Measurements from ENCODE around the gene DLEC1. TPM values are rescaled to one million over a fixed set of nuclear protein-coding genes. Genes with fewer than 3 reads are reported as not detected.

DLEC1 gene
- total RNA-seq, 1 donor from 2014 or later, result 0.10 TPM

GRCh38 chr3:38016410-38016809 is 22.6 kb upstream of the DLEC1 start:
- peaks cover 24% of the 10 kb centered on the region for H3K36me3 Mint-ChIP-seq (ENCODE audit: low read depth)
- H3K27me3 Mint-ChIP-seq (ENCODE audit: insufficient read depth), result no peaks in the 10 kb centered on the region
- peaks cover 4% of the 10 kb centered on the region for H3K9me3 Mint-ChIP-seq
- intact Hi-C loops (cut with micrococcal nuclease), result no loop called here
- DNase-seq (ENCODE audit: low spot score), result no peak
- H3K4me1 Mint-ChIP-seq (ENCODE audit: low read depth), result peaks cover 2% of the 10 kb centered on the region
- H3K4me3 Mint-ChIP-seq, result no peak overlapping the region
- H3K27ac Mint-ChIP-seq, result peak overlapping the region; percentile 31

- Mint-ChIP-seq H3K27me3 (ENCODE audit: insufficient read depth) (no peaks in the 10 kb centered on the region), H3K36me3 (ENCODE audit: low read depth) (peaks cover 24% of the 10 kb centered on the region), H3K9me3 (peaks cover 4% of the 10 kb centered on the region), H3K4me1 (ENCODE audit: low read depth) (peaks cover 8% of the 10 kb centered on the region), H3K27ac (peak overlapping the region; percentile 31), H3K4me3 (no peak overlapping the region)
- intact Hi-C loops (cut with micrococcal nuclease), result no loop called here
- no peak for DNase-seq (ENCODE audit: low spot score)
These were observed 22.1 kb upstream of the DLEC1 start for GRCh38 chr3:38016847-38017444.

GRCh38 chr3:38017445-38018295 is 21.3 kb upstream of the DLEC1 start:
- Mint-ChIP-seq H3K27ac (no peak overlapping the region), H3K9me3 (peaks cover 4% of the 10 kb centered on the region), H3K36me3 (ENCODE audit: low read depth) (peaks cover 24% of the 10 kb centered on the region), H3K27me3 (ENCODE audit: insufficient read depth) (no peaks in the 10 kb centered on the region), H3K4me3 (no peak overlapping the region), H3K4me1 (ENCODE audit: low read depth) (peaks cover 14% of the 10 kb centered on the region)
- DNase-seq (ENCODE audit: low spot score), result no peak
- intact Hi-C loops (cut with micrococcal nuclease), result no loop called here

- Mint-ChIP-seq H3K4me1 (ENCODE audit: low read depth) (peaks cover 23% of the 10 kb centered on the region), H3K4me3 (no peak overlapping the region), H3K36me3 (ENCODE audit: low read depth) (peaks cover 24% of the 10 kb centered on the region), H3K27me3 (ENCODE audit: insufficient read depth) (no peaks in the 10 kb centered on the region), H3K27ac (no peak overlapping the region), H3K9me3 (peaks cover 4% of the 10 kb centered on the region)
- intact Hi-C loops (cut with micrococcal nuclease), result no loop called here
- no peak for DNase-seq (ENCODE audit: low spot score)
These were observed 20.4 kb upstream of the DLEC1 start for GRCh38 chr3:38018296-38019266.

GRCh38 chr3:38019658-38020341 is 19.2 kb upstream of the DLEC1 start:
- intact Hi-C loops (cut with micrococcal nuclease), result no loop called here
- H3K27me3 Mint-ChIP-seq (ENCODE audit: insufficient read depth), result no peaks in the 10 kb centered on the region
- peaks cover 4% of the 10 kb centered on the region for H3K9me3 Mint-ChIP-seq
- no peak overlapping the region for H3K4me3 Mint-ChIP-seq
- no peak for DNase-seq (ENCODE audit: low spot score)
- no peak overlapping the region for H3K27ac Mint-ChIP-seq
- peaks cover 33% of the 10 kb centered on the region for H3K4me1 Mint-ChIP-seq (ENCODE audit: low read depth)
- peaks cover 22% of the 10 kb centered on the region for H3K36me3 Mint-ChIP-seq (ENCODE audit: low read depth)

- intact Hi-C loops (cut with micrococcal nuclease), result no loop called here
- H3K36me3 Mint-ChIP-seq (ENCODE audit: low read depth), result peaks cover 17% of the 10 kb centered on the region
- H3K9me3 Mint-ChIP-seq, result peaks cover 4% of the 10 kb centered on the region
- no peak for DNase-seq (ENCODE audit: low spot score)
- no peaks in the 10 kb centered on the region for H3K27me3 Mint-ChIP-seq (ENCODE audit: insufficient read depth)
- H3K4me1 Mint-ChIP-seq (ENCODE audit: low read depth), result peaks cover 35% of the 10 kb centered on the region
- H3K27ac Mint-ChIP-seq, result no peak overlapping the region
- no peak overlapping the region for H3K4me3 Mint-ChIP-seq
These were observed 18.7 kb upstream of the DLEC1 start for GRCh38 chr3:38020342-38020726.

- Mint-ChIP-seq H3K27me3 (ENCODE audit: insufficient read depth) (no peaks in the 10 kb centered on the region), H3K4me1 (ENCODE audit: low read depth) (peaks cover 42% of the 10 kb centered on the region), H3K27ac (no peak overlapping the region), H3K36me3 (ENCODE audit: low read depth) (peaks cover 11% of the 10 kb centered on the region), H3K4me3 (no peak overlapping the region), H3K9me3 (peaks cover 4% of the 10 kb centered on the region)
- DNase-seq (ENCODE audit: low spot score), result no peak
- intact Hi-C loops (cut with micrococcal nuclease), result no loop called here
These were observed 17.8 kb upstream of the DLEC1 start for GRCh38 chr3:38021196-38021595.

GRCh38 chr3:38022301-38022700 is 16.7 kb upstream of the DLEC1 start:
- peaks cover 42% of the 10 kb centered on the region for H3K4me1 Mint-ChIP-seq (ENCODE audit: low read depth)
- intact Hi-C loops (cut with micrococcal nuclease), result no loop called here
- no peak overlapping the region for H3K27ac Mint-ChIP-seq
- H3K27me3 Mint-ChIP-seq (ENCODE audit: insufficient read depth), result peaks cover 3% of the 10 kb centered on the region
- H3K4me3 Mint-ChIP-seq, result no peak overlapping the region
- H3K36me3 Mint-ChIP-seq (ENCODE audit: low read depth), result peaks cover 3% of the 10 kb centered on the region
- no peak for DNase-seq (ENCODE audit: low spot score)
- no peaks in the 10 kb centered on the region for H3K9me3 Mint-ChIP-seq

- Mint-ChIP-seq H3K27ac (peak overlapping the region; percentile 79), H3K9me3 (no peaks in the 10 kb centered on the region), H3K36me3 (ENCODE audit: low read depth) (peaks cover 3% of the 10 kb centered on the region), H3K4me3 (peak overlapping the region; percentile 93), H3K4me1 (ENCODE audit: low read depth) (peaks cover 43% of the 10 kb centered on the region), H3K27me3 (ENCODE audit: insufficient read depth) (peaks cover 11% of the 10 kb centered on the region)
- DNase-seq (ENCODE audit: low spot score), result no peak
- intact Hi-C loops (cut with micrococcal nuclease), result no loop called here
These were observed 15.9 kb upstream of the DLEC1 start for GRCh38 chr3:38022896-38023709.

- peaks cover 28% of the 10 kb centered on the region for H3K27me3 Mint-ChIP-seq (ENCODE audit: insufficient read depth)
- no peak for DNase-seq (ENCODE audit: low spot score)
- intact Hi-C loops (cut with micrococcal nuclease), result no loop called here
- peaks cover 51% of the 10 kb centered on the region for H3K4me1 Mint-ChIP-seq (ENCODE audit: low read depth)
- H3K9me3 Mint-ChIP-seq, result no peaks in the 10 kb centered on the region
- H3K27ac Mint-ChIP-seq, result no peak overlapping the region
- no peaks in the 10 kb centered on the region for H3K36me3 Mint-ChIP-seq (ENCODE audit: low read depth)
- no peak overlapping the region for H3K4me3 Mint-ChIP-seq
These were observed 12.2 kb upstream of the DLEC1 start for GRCh38 chr3:38026856-38027255.

GRCh38 chr3:38027466-38028465 is 11.2 kb upstream of the DLEC1 start:
- H3K4me1 Mint-ChIP-seq (ENCODE audit: low read depth), result peaks cover 43% of the 10 kb centered on the region
- intact Hi-C loops (cut with micrococcal nuclease), result no loop called here
- H3K27ac Mint-ChIP-seq, result peak overlapping the region; percentile 59
- DNase-seq (ENCODE audit: low spot score), result no peak
- H3K27me3 Mint-ChIP-seq (ENCODE audit: insufficient read depth), result peaks cover 28% of the 10 kb centered on the region
- no peaks in the 10 kb centered on the region for H3K9me3 Mint-ChIP-seq
- H3K4me3 Mint-ChIP-seq, result peak overlapping the region; percentile 69
- no peaks in the 10 kb centered on the region for H3K36me3 Mint-ChIP-seq (ENCODE audit: low read depth)
